Activated effector memory CD4-positive, alpha-beta T cell treated with anti-CD3 and anti-CD28 coated beads, Interleukin-2, amount 50 U/mL, for 16 hours (primary cell): ENCODE results near the gene SUSD1.
"Not testable (repeated sequence)": the region's sequence is repeated elsewhere in the genome, so short reads cannot be mapped to it uniquely, and the experiment has no call there.

Experiments
- DNase-seq: peaks from one replicate; pipeline ENCODE4 v3.0.0-alpha.2; 2020

SUSD1 gene

GRCh38 chr9:112174965-112175795 lies at the start of gene SUSD1:
SUSD1 (minus strand) TSS chr9:112175297; CDS start chr9:112175235, 62 bp downstream.
- peak; percentile 74 for DNase-seq

GRCh38 chr9:112224401-112225289 lies 49.5 kb upstream of the SUSD1 start:
- no peak for DNase-seq

GRCh38 chr9:112218908-112219307 lies 43.8 kb upstream of the SUSD1 start:
- DNase-seq = no peak

- no peak for DNase-seq
Measured at GRCh38 chr9:112212926-112213325, 37.8 kb upstream of the SUSD1 start.

GRCh38 chr9:112207451-112207850 lies 32.4 kb upstream of the SUSD1 start:
- DNase-seq = no peak

- no peak for DNase-seq
Measured at GRCh38 chr9:112203536-112203935, 28.4 kb upstream of the SUSD1 start.

- no peak for DNase-seq
Measured at GRCh38 chr9:112200711-112201110, 25.6 kb upstream of the SUSD1 start.

GRCh38 chr9:112198646-112199045 lies 23.5 kb upstream of the SUSD1 start:
- DNase-seq = no peak

- DNase-seq = no peak
Measured at GRCh38 chr9:112194969-112195431, 19.9 kb upstream of the SUSD1 start.

- DNase-seq = no peak
Measured at GRCh38 chr9:112193572-112194288, 18.6 kb upstream of the SUSD1 start.

- not testable (repeated sequence) for DNase-seq
Measured at GRCh38 chr9:112190320-112190719, 15.2 kb upstream of the SUSD1 start.

- DNase-seq = no peak
Measured at GRCh38 chr9:112188884-112189283, 13.8 kb upstream of the SUSD1 start.

GRCh38 chr9:112187404-112187803 lies 12.3 kb upstream of the SUSD1 start:
- no peak for DNase-seq

GRCh38 chr9:112186695-112187094 lies 11.6 kb upstream of the SUSD1 start:
- no peak for DNase-seq

GRCh38 chr9:112184946-112185345 lies 9.8 kb upstream of the SUSD1 start:
- no peak for DNase-seq

GRCh38 chr9:112184221-112184620 lies 9.1 kb upstream of the SUSD1 start:
- no peak for DNase-seq

- peak; percentile 76 for DNase-seq
Measured at GRCh38 chr9:112180387-112180881, 5.3 kb upstream of the SUSD1 start.

- DNase-seq = no peak
Measured at GRCh38 chr9:112179816-112180215, 4.7 kb upstream of the SUSD1 start.

- no peak for DNase-seq
Measured at GRCh38 chr9:112176524-112176923, 1.4 kb upstream of the SUSD1 start.

- no peak for DNase-seq
Measured at GRCh38 chr9:112175796-112176315, 759 bp upstream of the SUSD1 start.

- DNase-seq = peak; percentile 89
Measured at GRCh38 chr9:112174222-112174964, 704 bp downstream of the SUSD1 start.
